ENCODE measurements around the gene PLCB4. TPM values are rescaled to one million over a fixed set of nuclear protein-coding genes. Genes with fewer than 3 reads are reported as not detected.

The PLCB4 gene
- polyA plus RNA-seq, 1 donor (not counting 4 experiments of a cell fraction or from before 2014, with no cell fraction given) = 4.1 TPM

GRCh38 chr20:9488063-9488462, 419.2 kb downstream of the PLCB4 start:
- no peaks in the 10 kb centered on the region for H3K36me3 ChIP-seq (ENCODE audit: control insufficient read depth in 2 of 2, extremely low read depth in 1 of 2, insufficient read depth in 2 of 2, low read length in 2 of 2)
- dilution Hi-C loops (cut with MboI; ENCODE audit: extremely low pct_ligation_motif_present, low sequenced_read_pairs) = no loop called here
- H3K79me2 ChIP-seq (ENCODE audit: control insufficient read depth, insufficient read depth, low read length) = no peaks in the 10 kb centered on the region
- no peak overlapping the region for H3K27ac ChIP-seq (ENCODE audit: control insufficient read depth, insufficient read depth, low read length)
- FAIRE-seq = no peak
- H3K4me2 ChIP-seq (ENCODE audit: control insufficient read depth, extremely low read depth, insufficient read depth, low read depth, low read length) = no peak overlapping the region
- H3K9me1 ChIP-seq (ENCODE audit: control insufficient read depth, extremely low read depth, insufficient read depth, low read length) = no peaks in the 10 kb centered on the region
- H3K9ac ChIP-seq (ENCODE audit: control insufficient read depth, extremely low read depth, insufficient read depth, low read length) = no peak overlapping the region
- H4K20me1 ChIP-seq (ENCODE audit: control insufficient read depth, extremely low read depth, insufficient read depth, low read length) = no peaks in the 10 kb centered on the region
- H3K9me3 ChIP-seq (ENCODE audit: control insufficient read depth, low read depth, low read length) = no peaks in the 10 kb centered on the region
- no peak overlapping the region for H2AFZ ChIP-seq (ENCODE audit: control insufficient read depth, low read length)
- TF ChIP-seq, protein P1, sequence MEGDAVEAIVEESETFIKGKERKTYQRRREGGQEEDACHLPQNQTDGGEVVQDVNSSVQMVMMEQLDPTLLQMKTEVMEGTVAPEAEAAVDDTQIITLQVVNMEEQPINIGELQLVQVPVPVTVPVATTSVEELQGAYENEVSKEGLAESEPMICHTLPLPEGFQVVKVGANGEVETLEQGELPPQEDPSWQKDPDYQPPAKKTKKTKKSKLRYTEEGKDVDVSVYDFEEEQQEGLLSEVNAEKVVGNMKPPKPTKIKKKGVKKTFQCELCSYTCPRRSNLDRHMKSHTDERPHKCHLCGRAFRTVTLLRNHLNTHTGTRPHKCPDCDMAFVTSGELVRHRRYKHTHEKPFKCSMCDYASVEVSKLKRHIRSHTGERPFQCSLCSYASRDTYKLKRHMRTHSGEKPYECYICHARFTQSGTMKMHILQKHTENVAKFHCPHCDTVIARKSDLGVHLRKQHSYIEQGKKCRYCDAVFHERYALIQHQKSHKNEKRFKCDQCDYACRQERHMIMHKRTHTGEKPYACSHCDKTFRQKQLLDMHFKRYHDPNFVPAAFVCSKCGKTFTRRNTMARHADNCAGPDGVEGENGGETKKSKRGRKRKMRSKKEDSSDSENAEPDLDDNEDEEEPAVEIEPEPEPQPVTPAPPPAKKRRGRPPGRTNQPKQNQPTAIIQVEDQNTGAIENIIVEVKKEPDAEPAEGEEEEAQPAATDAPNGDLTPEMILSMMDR (optimal IDR thresholded peaks at IDR 0.05 in 1 of 3, IDR thresholded peaks at IDR 0.05 in 1 of 3, conservative IDR thresholded peaks at IDR 0.05 in 1 of 3; ENCODE audit: extremely low read depth in 1 of 3, insufficient read depth in 2 of 3, low read length in 3 of 3) = no peak
- TF ChIP-seq EZH2 (IDR thresholded peaks at IDR 0.05; ENCODE audit: low read length) = no peak
- DNase-seq (ENCODE audit: low read depth, low spot score) = no peak
- no peaks in the 10 kb centered on the region for H3K4me1 ChIP-seq (ENCODE audit: control insufficient read depth, extremely low read depth, insufficient read depth, low read length)
- H3K27me3 ChIP-seq (ENCODE audit: control insufficient read depth, extremely low read depth, insufficient read depth, low read length) = no peaks in the 10 kb centered on the region
- no peak overlapping the region for H3K4me3 ChIP-seq (ENCODE audit: control insufficient read depth in 2 of 3, extremely low read depth in 1 of 3, insufficient read depth in 2 of 3, low read depth in 1 of 3, low read length in 3 of 3)

- no peaks in the 10 kb centered on the region for H4K20me1 ChIP-seq (ENCODE audit: control insufficient read depth, extremely low read depth, insufficient read depth, low read length)
- H3K9me1 ChIP-seq (ENCODE audit: control insufficient read depth, extremely low read depth, insufficient read depth, low read length) = no peaks in the 10 kb centered on the region
- H3K4me3 ChIP-seq (ENCODE audit: control insufficient read depth in 2 of 3, extremely low read depth in 1 of 3, insufficient read depth in 2 of 3, low read depth in 1 of 3, low read length in 3 of 3) = no peak overlapping the region
- no peak for FAIRE-seq
- TF ChIP-seq EZH2 (IDR thresholded peaks at IDR 0.05; ENCODE audit: low read length) = no peak
- TF ChIP-seq, protein P1 (optimal IDR thresholded peaks at IDR 0.05 in 1 of 3, IDR thresholded peaks at IDR 0.05 in 1 of 3, conservative IDR thresholded peaks at IDR 0.05 in 1 of 3; ENCODE audit: extremely low read depth in 1 of 3, insufficient read depth in 2 of 3, low read length in 3 of 3) = no peak
- H3K4me2 ChIP-seq (ENCODE audit: control insufficient read depth, extremely low read depth, insufficient read depth, low read depth, low read length) = no peak overlapping the region
- no peaks in the 10 kb centered on the region for H3K9me3 ChIP-seq (ENCODE audit: control insufficient read depth, low read depth, low read length)
- H3K27ac ChIP-seq (ENCODE audit: control insufficient read depth, insufficient read depth, low read length) = no peak overlapping the region
- no peak for DNase-seq (ENCODE audit: low read depth, low spot score)
- H3K36me3 ChIP-seq (ENCODE audit: control insufficient read depth in 2 of 2, extremely low read depth in 1 of 2, insufficient read depth in 2 of 2, low read length in 2 of 2) = no peaks in the 10 kb centered on the region
- no peak overlapping the region for H2AFZ ChIP-seq (ENCODE audit: control insufficient read depth, low read length)
- no peaks in the 10 kb centered on the region for H3K79me2 ChIP-seq (ENCODE audit: control insufficient read depth, insufficient read depth, low read length)
- dilution Hi-C loops (cut with MboI; ENCODE audit: extremely low pct_ligation_motif_present, low sequenced_read_pairs) = no loop called here
- H3K27me3 ChIP-seq (ENCODE audit: control insufficient read depth, extremely low read depth, insufficient read depth, low read length) = no peaks in the 10 kb centered on the region
- H3K9ac ChIP-seq (ENCODE audit: control insufficient read depth, extremely low read depth, insufficient read depth, low read length) = no peak overlapping the region
- H3K4me1 ChIP-seq (ENCODE audit: control insufficient read depth, extremely low read depth, insufficient read depth, low read length) = no peaks in the 10 kb centered on the region
Observed at GRCh38 chr20:9490161-9490560, 421.3 kb downstream of the PLCB4 start.
